Keratinocyte (primary cell): ENCODE data around the gene MED12L. TPM values are rescaled to one million over a fixed set of nuclear protein-coding genes. Genes with fewer than 3 reads are reported as not detected.
A peak's percentile ranks its signal among the peaks of the same experiment; 100 is the strongest.

Experiments
- DNase-seq: peaks from one replicate; pipeline ENCODE4 v3.0.0-alpha.2; 2011; ENCODE audit warnings: low read depth, missing footprints, low spot score
- FAIRE-seq: peaks from 2 replicates; lab custom pipeline; 2011; peaks lifted over from hg19 to GRCh38; lab: Jason Lieb, UNC
- H2AFZ ChIP-seq: 2 replicates; pipeline ENCODE4 v1.6.0; 2012; ENCODE audit warnings: low read length, control low read depth, inconsistent platforms; ENCODE audit not compliant: control insufficient read depth
- H3K27ac ChIP-seq: 2 replicates; pipeline ENCODE4 v1.5.1; 2011; ENCODE audit warnings: low read length; ENCODE audit not compliant: control insufficient read depth, insufficient read depth
- H3K27me3 ChIP-seq: 3 replicates; pipeline ENCODE4 v1.6.0; 2011; ENCODE audit warnings: low read length; ENCODE audit not compliant: control insufficient read depth, insufficient read depth; ENCODE audit errors: extremely low read depth
- H3K36me3 ChIP-seq, 2 experiments: 2 replicates in 1 of 2; 3 replicates in 1 of 2; pipeline ENCODE4 v1.5.1; 2011; ENCODE audit warnings: low read length in 2 of 2, mild to moderate bottlenecking in 1 of 2; ENCODE audit not compliant: control insufficient read depth in 2 of 2, insufficient read depth in 2 of 2; ENCODE audit errors: extremely low read depth in 1 of 2
- H3K4me1 ChIP-seq: 3 replicates; pipeline ENCODE4 v1.5.1; 2011; ENCODE audit warnings: low read length; ENCODE audit not compliant: control insufficient read depth, insufficient read depth; ENCODE audit errors: extremely low read depth
- H3K4me2 ChIP-seq: 3 replicates; pipeline ENCODE4 v1.6.0; 2011; ENCODE audit warnings: low read depth, low read length; ENCODE audit not compliant: control insufficient read depth, insufficient read depth; ENCODE audit errors: extremely low read depth
- H3K4me3 ChIP-seq, 3 experiments: fragments of 200-600 bp in 1 of 3; sonication (generic) in 1 of 3; 2 replicates in 2 of 3; 3 replicates in 1 of 3; pipeline ENCODE4 v1.5.1; 2011 to 2016; ENCODE audit warnings: low read length in 3 of 3, mild to moderate bottlenecking in 3 of 3, control low read depth in 2 of 3, inconsistent platforms in 1 of 3, low read depth in 1 of 3, mixed read lengths in 1 of 3, mixed run types in 1 of 3, moderate library complexity in 1 of 3; ENCODE audit not compliant: control insufficient read depth in 2 of 3, insufficient read depth in 2 of 3; ENCODE audit errors: extremely low read depth in 1 of 3
- H3K79me2 ChIP-seq: 2 replicates; pipeline ENCODE4 v1.6.0; 2012; ENCODE audit warnings: low read length; ENCODE audit not compliant: control insufficient read depth, insufficient read depth
- H3K9ac ChIP-seq: 3 replicates; pipeline ENCODE4 v1.6.0; 2011; ENCODE audit warnings: low read length; ENCODE audit not compliant: control insufficient read depth, insufficient read depth; ENCODE audit errors: extremely low read depth
- H3K9me1 ChIP-seq: 3 replicates; pipeline ENCODE4 v1.6.0; 2011; ENCODE audit warnings: low read length; ENCODE audit not compliant: control insufficient read depth, insufficient read depth; ENCODE audit errors: extremely low read depth
- H3K9me3 ChIP-seq: 2 replicates; pipeline ENCODE4 v1.5.1; 2012; ENCODE audit warnings: low read depth, low read length; ENCODE audit not compliant: control insufficient read depth
- H4K20me1 ChIP-seq: 3 replicates; pipeline ENCODE4 v1.6.0; 2011; ENCODE audit warnings: low read length; ENCODE audit not compliant: control insufficient read depth, insufficient read depth; ENCODE audit errors: extremely low read depth
- CTCF ChIP-seq, 3 experiments: IDR thresholded peaks in 1 of 3; conservative IDR thresholded peaks in 1 of 3; optimal IDR thresholded peaks in 1 of 3; 2 replicates in 2 of 3; 3 replicates in 1 of 3; pipeline versions ENCODE3 to v1.5.1; 2011; ENCODE audit warnings: low read length in 3 of 3, mild to moderate bottlenecking in 3 of 3, moderate library complexity in 2 of 3, control low read depth in 1 of 3, inconsistent platforms in 1 of 3; ENCODE audit not compliant: insufficient read depth in 2 of 3; ENCODE audit errors: extremely low read depth in 1 of 3
- EZH2 ChIP-seq: IDR thresholded peaks from one replicate; pipeline ENCODE4 v1.6.1; 2012; ENCODE audit warnings: inconsistent platforms, mild to moderate bottlenecking, low read length, moderate library complexity
- dilution Hi-C: fragments of 300-500 bp; cut with MboI; formaldehyde crosslinking; loops from one replicate; pipeline ENCODE4 v1.7.0; 2020; ENCODE audit warnings: low sequenced_read_pairs; ENCODE audit not compliant: extremely low pct_ligation_motif_present
- polyA plus RNA-seq, 5 experiments: library from polyadenylated mRNA; depleted of rRNA in 3 of 5; stranded (reverse) in 3 of 5; stranded (forward) in 1 of 5; unstranded in 1 of 5; fragments of >200 nt; gene quantifications; 1 replicate in 1 of 5; 2 replicates in 3 of 5; 3 replicates in 1 of 5; pipeline versions ENCODE4 v1.2.1 to v1.2.3, GENCODE V29; 2011 to 2012; ENCODE audit warnings: missing spikeins in 2 of 5, low read depth in 1 of 5, low replicate concordance in 1 of 5

MED12L gene
- polyA plus RNA-seq, 1 donor (not counting 4 experiments of a cell fraction or from before 2014, with no cell fraction given): 0.04 TPM

DNA sequence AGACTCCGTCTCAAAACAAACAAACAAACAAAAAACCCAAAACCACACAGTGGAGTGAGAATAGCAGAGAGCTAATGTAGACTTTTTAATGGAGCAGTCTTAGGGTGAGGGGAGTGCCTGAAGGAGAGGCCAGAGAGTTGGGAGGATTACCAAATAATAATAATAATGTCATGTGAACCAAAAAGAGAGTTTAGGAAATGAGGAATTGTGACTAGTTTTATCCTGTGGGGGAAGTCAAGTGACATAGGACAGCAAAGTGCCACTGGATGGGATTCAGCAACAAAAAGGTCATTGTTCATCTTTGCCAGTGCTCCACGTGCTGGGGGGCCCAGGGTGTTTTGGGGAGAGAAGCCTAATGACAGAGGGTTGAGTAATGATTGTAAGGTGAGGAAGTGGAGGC lies 218.3 kb downstream of the MED12L start:
- Histone ChIP-seq H3K4me2 (peak overlapping the region; percentile 93), H3K27me3 (no peaks in the 10 kb centered on the region), H3K9me1 (no peaks in the 10 kb centered on the region), H3K36me3 (peaks cover 20 to 21% of the 10 kb centered on the region in 2 experiments), H3K9ac (peak overlapping the region; percentile 79), H4K20me1 (no peaks in the 10 kb centered on the region), H3K27ac (peak overlapping the region; percentile 98), H3K9me3 (no peaks in the 10 kb centered on the region), H3K79me2 (peaks cover 72% of the 10 kb centered on the region), H3K4me1 (peaks cover 68% of the 10 kb centered on the region), H2AFZ (no peak overlapping the region), H3K4me3 (no peak overlapping the region)
- DNase-seq (no peak), FAIRE-seq (no peak)
- dilution Hi-C loops: no loop called here
- TF ChIP-seq EZH2 (no peak), CTCF (optimal IDR thresholded peaks at IDR 0.05 in 1 of 3, IDR thresholded peaks at IDR 0.05 in 1 of 3, conservative IDR thresholded peaks at IDR 0.05 in 1 of 3; ENCODE audit: extremely low read depth in 1 of 3, insufficient read depth in 2 of 3, low read length in 3 of 3) (no peak)

DNA sequence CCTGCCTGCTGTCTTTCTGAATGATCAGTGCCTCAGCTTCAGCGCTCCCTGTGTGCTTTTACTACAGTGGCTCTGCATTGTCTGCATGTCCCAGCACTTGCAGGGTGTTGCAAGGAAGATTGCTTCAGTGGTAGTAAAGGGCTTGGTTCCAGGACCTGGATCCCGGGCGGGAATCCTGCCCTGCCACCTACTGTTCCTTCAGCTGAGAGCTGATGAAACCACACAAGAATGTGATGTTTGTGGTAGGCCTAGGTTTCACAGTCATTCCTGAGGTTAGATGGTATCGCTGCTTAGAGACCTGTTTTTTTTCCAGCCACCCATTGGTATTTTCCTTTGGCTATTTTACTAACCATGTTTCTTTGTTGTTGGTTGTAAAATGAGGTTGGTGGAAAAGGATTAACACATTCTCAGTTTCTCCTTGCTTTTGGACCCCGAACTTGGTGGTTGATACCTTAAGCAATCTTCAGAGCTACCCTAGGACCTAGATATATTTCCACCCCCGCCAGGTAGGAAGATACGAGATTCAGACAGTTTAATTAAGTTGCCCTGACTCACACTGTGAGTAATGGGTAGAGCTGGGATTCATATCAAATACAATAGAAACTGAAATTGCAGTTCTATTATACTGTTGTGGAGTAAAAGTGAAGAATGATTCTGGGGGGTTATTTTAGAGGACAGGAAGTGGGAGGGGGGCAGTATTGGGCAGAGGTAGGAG lies 219.8 kb downstream of the MED12L start:
- H3K9ac ChIP-seq: peak overlapping the region; percentile 79
- dilution Hi-C loops: no loop called here
- peak overlapping the region; percentile 98 for H3K27ac ChIP-seq
- H2AFZ ChIP-seq: peak overlapping the region; percentile 68
- peaks cover 82% of the 10 kb centered on the region for H3K4me1 ChIP-seq
- no peaks in the 10 kb centered on the region for H3K9me3 ChIP-seq
- FAIRE-seq: peak; percentile 96
- H4K20me1 ChIP-seq: no peaks in the 10 kb centered on the region
- peaks cover 75% of the 10 kb centered on the region for H3K79me2 ChIP-seq
- peak overlapping the region in 2 of 3 experiments; percentile 54 to 62 for H3K4me3 ChIP-seq
- TF ChIP-seq EZH2: no peak
- TF ChIP-seq CTCF (optimal IDR thresholded peaks at IDR 0.05 in 1 of 3, IDR thresholded peaks at IDR 0.05 in 1 of 3, conservative IDR thresholded peaks at IDR 0.05 in 1 of 3; ENCODE audit: extremely low read depth in 1 of 3, insufficient read depth in 2 of 3, low read length in 3 of 3): peak; percentile 17 to 40 (median 29)
- H3K36me3 ChIP-seq: peaks cover 12 to 13% of the 10 kb centered on the region in 2 experiments
- no peaks in the 10 kb centered on the region for H3K9me1 ChIP-seq
- no peaks in the 10 kb centered on the region for H3K27me3 ChIP-seq
- DNase-seq: peak; percentile 97
- H3K4me2 ChIP-seq: peak overlapping the region; percentile 93
